GM12878 (cell line): ENCODE measurements around the gene CD200R1. TPM values are rescaled to one million over a fixed set of nuclear protein-coding genes. Genes with fewer than 3 reads are reported as not detected.

Experiments
- BCL11A ChIP-seq: IDR thresholded peaks from 2 replicates; pipeline ENCODE4 v1.6.1; 2011; ENCODE audit warnings: low read depth, low read length
- BHLHE40 ChIP-seq, 2 experiments: fragments of 450-650 bp in 1 of 2; IDR thresholded peaks; 2 replicates each; pipeline ENCODE4 v1.6.1; 2011 to 2017; ENCODE audit warnings: low read depth in 2 of 2, borderline replicate concordance in 1 of 2, improper control_type of control experiment in 1 of 2, low read length in 1 of 2, mild to moderate bottlenecking in 1 of 2
- CUX1 ChIP-seq: IDR thresholded peaks from 2 replicates; pipeline ENCODE4 v1.6.1; 2012; ENCODE audit warnings: improper control_type of control experiment, low read depth, low read length; ENCODE audit not compliant: insufficient replicate concordance
- ELK1 ChIP-seq: IDR thresholded peaks from 2 replicates; pipeline ENCODE4 v1.6.1; 2012; ENCODE audit warnings: low read depth, low read length, improper control_type of control experiment
- EP300 ChIP-seq, 2 experiments: fragments of 150-350 bp in 1 of 2; IDR thresholded peaks; 2 replicates each; pipeline ENCODE4 v1.6.1; 2011 to 2012; ENCODE audit warnings: low read depth in 2 of 2, low read length in 2 of 2, borderline replicate concordance in 1 of 2, improper control_type of control experiment in 1 of 2, inconsistent platforms in 1 of 2; ENCODE audit not compliant: control insufficient read depth in 1 of 2
- ESRRA ChIP-seq: IDR thresholded peaks from 2 replicates; pipeline ENCODE4 v1.6.1; 2012; ENCODE audit warnings: mild to moderate bottlenecking, low read length, improper control_type of control experiment
- EZH2 ChIP-seq: IDR thresholded peaks from 2 replicates; pipeline ENCODE4 v1.6.1; 2012; ENCODE audit warnings: low read depth, mild to moderate bottlenecking, control low read depth, inconsistent platforms, low read length, borderline replicate concordance; ENCODE audit not compliant: control insufficient read depth
- JUNB ChIP-seq: IDR thresholded peaks from 2 replicates; pipeline ENCODE4 v1.6.1; 2016; ENCODE audit warnings: antibody characterized with exemption, mild to moderate bottlenecking
- KLF5 ChIP-seq: fragments of 450-650 bp; IDR thresholded peaks from 2 replicates; pipeline ENCODE4 v1.6.1; 2014; ENCODE audit warnings: mild to moderate bottlenecking; ENCODE audit not compliant: partially characterized antibody
- LARP7 ChIP-seq: fragments of 450-650 bp; IDR thresholded peaks from 2 replicates; pipeline ENCODE4 v1.6.1; 2017; ENCODE audit warnings: mild to moderate bottlenecking
- NR2C1 ChIP-seq: fragments of 450-650 bp; IDR thresholded peaks from 2 replicates; pipeline ENCODE4 v1.6.1; 2017; ENCODE audit warnings: antibody characterized with exemption, mild to moderate bottlenecking, moderate library complexity
- PML ChIP-seq: IDR thresholded peaks from 2 replicates; pipeline ENCODE4 v1.6.1; 2012; ENCODE audit warnings: low read length, inconsistent platforms
- POLR2A ChIP-seq: IDR thresholded peaks from 2 replicates; pipeline ENCODE4 v1.6.1; 2011; ENCODE audit warnings: low read depth, mild to moderate bottlenecking, low read length
- POLR2AphosphoS5 ChIP-seq: IDR thresholded peaks from 2 replicates; pipeline ENCODE4 v1.6.1; 2011; ENCODE audit warnings: mild to moderate bottlenecking, low read length, inconsistent platforms
- POU2F2 ChIP-seq: IDR thresholded peaks from 3 replicates; pipeline ENCODE4 v1.6.1; 2011; ENCODE audit warnings: low read depth, mild to moderate bottlenecking, low read length, borderline replicate concordance
- RFX5 ChIP-seq: IDR thresholded peaks from 2 replicates; pipeline ENCODE4 v1.6.1; 2011; ENCODE audit warnings: low read depth, low read length, improper control_type of control experiment
- SIN3A ChIP-seq: IDR thresholded peaks from 2 replicates; pipeline ENCODE4 v1.6.1; 2012; ENCODE audit warnings: low read depth, low read length, improper control_type of control experiment
- STAT1 ChIP-seq: fragments of 450-650 bp; conservative IDR thresholded peaks from 2 replicates; pipeline ENCODE4 v1.6.1; 2014; ENCODE audit warnings: antibody characterized with exemption, mild to moderate bottlenecking
- STAT3 ChIP-seq: IDR thresholded peaks from 2 replicates; pipeline ENCODE4 v1.6.1; 2011; ENCODE audit warnings: low read depth, low read length, improper control_type of control experiment
- TCF12 ChIP-seq: IDR thresholded peaks from 2 replicates; pipeline ENCODE4 v1.6.1; 2011; ENCODE audit warnings: low read depth, mild to moderate bottlenecking, low read length
- polyA plus RNA-seq, 11 experiments: library from polyadenylated mRNA; depleted of rRNA in 4 of 11; unstranded in 6 of 11; stranded (reverse) in 5 of 11; fragments of >200 nt; fragmentation: Nextera tagmentation in 4 of 11; fragmentation: Illumina TruSeq in 1 of 11; extraction: Ambion mirVana in 4 of 11; extraction: Trizol in 1 of 11; gene quantifications; 1 replicate in 1 of 11; 2 replicates in 10 of 11; pipeline versions ENCODE4 v1.2.1 to v1.2.3, GENCODE V29; 2011 to 2016; ENCODE audit warnings: inconsistent platforms in 2 of 11, missing spikeins in 2 of 11, low read depth in 1 of 11
- total RNA-seq, 4 experiments: library from RNA; depleted of rRNA in 3 of 4; stranded (reverse); fragments of >200 nt in 3 of 4; fragmentation: Illumina TruSeq in 1 of 4; extraction: Trizol in 1 of 4; gene quantifications; 2 replicates each; pipeline versions ENCODE4 v1.2.1 to v1.2.3, GENCODE V29; 2013 to 2021
- TF ChIP-seq, protein P1 (sequence below): fragments of 450-650 bp; IDR thresholded peaks from 2 replicates; pipeline ENCODE4 v1.6.1; 2017; ENCODE audit warnings: antibody characterized with exemption, mild to moderate bottlenecking, moderate library complexity

CD200R1 gene
- total and polyA plus RNA-seq, 10 of the 15 experiments (the other 5 are each of a cell fraction or from before 2014, with no cell fraction given), result 0.15 to 1.1 (median 0.88) TPM

- TF ChIP-seq STAT1 (no peak), BCL11A (peak; percentile 95), POLR2AphosphoS5 (no peak), KLF5 (no peak), POLR2A (no peak), STAT3 (0 out of 2 replicates have a peak, but pooled peaks have one; percentile 45), NR2C1 (no peak), SIN3A (no peak), ELK1 (no peak), JUNB (peak; percentile 98), EZH2 (no peak), POU2F2 (0 out of 3 replicates have a peak, but pooled peaks have one; percentile 17), BHLHE40 (IDR thresholded peaks at IDR 0.05; ENCODE audit: borderline replicate concordance in 1 of 2, low read depth in 2 of 2, low read length in 1 of 2) (peak in 1 of 2 experiments; percentile 13; a peak in 1 of 4 replicates), EP300 (IDR thresholded peaks at IDR 0.05; ENCODE audit: borderline replicate concordance in 1 of 2, control insufficient read depth in 1 of 2, low read depth in 2 of 2, low read length in 2 of 2) (peak; percentile 57 to 67; a peak in 2 of 4 replicates), CUX1 (no peak), TCF12 (peak; percentile 86; the same call in 1 of the 2 replicates), PML (peak; percentile 63), RFX5 (no peak), LARP7 (no peak), ESRRA (no peak)
- TF ChIP-seq, protein P1, sequence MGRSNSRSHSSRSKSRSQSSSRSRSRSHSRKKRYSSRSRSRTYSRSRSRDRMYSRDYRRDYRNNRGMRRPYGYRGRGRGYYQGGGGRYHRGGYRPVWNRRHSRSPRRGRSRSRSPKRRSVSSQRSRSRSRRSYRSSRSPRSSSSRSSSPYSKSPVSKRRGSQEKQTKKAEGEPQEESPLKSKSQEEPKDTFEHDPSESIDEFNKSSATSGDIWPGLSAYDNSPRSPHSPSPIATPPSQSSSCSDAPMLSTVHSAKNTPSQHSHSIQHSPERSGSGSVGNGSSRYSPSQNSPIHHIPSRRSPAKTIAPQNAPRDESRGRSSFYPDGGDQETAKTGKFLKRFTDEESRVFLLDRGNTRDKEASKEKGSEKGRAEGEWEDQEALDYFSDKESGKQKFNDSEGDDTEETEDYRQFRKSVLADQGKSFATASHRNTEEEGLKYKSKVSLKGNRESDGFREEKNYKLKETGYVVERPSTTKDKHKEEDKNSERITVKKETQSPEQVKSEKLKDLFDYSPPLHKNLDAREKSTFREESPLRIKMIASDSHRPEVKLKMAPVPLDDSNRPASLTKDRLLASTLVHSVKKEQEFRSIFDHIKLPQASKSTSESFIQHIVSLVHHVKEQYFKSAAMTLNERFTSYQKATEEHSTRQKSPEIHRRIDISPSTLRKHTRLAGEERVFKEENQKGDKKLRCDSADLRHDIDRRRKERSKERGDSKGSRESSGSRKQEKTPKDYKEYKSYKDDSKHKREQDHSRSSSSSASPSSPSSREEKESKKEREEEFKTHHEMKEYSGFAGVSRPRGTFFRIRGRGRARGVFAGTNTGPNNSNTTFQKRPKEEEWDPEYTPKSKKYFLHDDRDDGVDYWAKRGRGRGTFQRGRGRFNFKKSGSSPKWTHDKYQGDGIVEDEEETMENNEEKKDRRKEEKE, result no peak
These were observed 1.4 kb downstream of the CD200R1 start (continued) for GRCh38 chr3:112973325-112974177.
